Muscle of back (tissue), 11 donors: ENCODE measurements around the gene RPL10. TPM values are rescaled to one million over a fixed set of nuclear protein-coding genes. Genes with fewer than 3 reads are reported as not detected.

Source experiments
- DNase-seq, 3 donors: peaks; one replicate each; pipeline versions ENCODE4 v3.0.0 to v3.0.0-alpha.2; 2013
- polyA plus RNA-seq, 10 donors: library from polyadenylated mRNA; unstranded; fragments of 120-200 nt; gene quantifications; one replicate each; pipeline ENCODE4 v1.2.1, GENCODE V29; 2013; ENCODE audit not compliant: insufficient read length in 10 of 10

Gene RPL10
- polyA plus RNA-seq, 10 donors, result 4,675 to 6,417 (median 5,723) TPM

DNA sequence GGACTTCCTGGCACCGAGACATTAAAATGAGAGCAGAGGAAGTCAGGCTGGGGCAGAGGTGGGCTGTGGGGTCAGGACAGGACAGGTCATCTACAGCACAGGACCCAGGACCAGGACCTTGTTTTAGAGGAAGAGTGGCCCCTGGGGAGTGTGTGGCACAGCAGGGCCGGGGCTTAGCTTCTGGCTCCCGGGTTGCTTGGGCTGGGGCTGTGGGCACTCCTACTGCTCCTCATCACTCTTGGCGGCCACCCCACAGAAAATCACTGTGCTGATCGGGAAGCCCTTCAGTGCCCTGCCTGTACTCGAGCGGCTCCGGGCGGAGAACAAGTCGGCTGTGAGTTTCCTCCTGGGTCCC is 22.2 kb downstream of the RPL10 start:
- DNase-seq, result no peak

DNA sequence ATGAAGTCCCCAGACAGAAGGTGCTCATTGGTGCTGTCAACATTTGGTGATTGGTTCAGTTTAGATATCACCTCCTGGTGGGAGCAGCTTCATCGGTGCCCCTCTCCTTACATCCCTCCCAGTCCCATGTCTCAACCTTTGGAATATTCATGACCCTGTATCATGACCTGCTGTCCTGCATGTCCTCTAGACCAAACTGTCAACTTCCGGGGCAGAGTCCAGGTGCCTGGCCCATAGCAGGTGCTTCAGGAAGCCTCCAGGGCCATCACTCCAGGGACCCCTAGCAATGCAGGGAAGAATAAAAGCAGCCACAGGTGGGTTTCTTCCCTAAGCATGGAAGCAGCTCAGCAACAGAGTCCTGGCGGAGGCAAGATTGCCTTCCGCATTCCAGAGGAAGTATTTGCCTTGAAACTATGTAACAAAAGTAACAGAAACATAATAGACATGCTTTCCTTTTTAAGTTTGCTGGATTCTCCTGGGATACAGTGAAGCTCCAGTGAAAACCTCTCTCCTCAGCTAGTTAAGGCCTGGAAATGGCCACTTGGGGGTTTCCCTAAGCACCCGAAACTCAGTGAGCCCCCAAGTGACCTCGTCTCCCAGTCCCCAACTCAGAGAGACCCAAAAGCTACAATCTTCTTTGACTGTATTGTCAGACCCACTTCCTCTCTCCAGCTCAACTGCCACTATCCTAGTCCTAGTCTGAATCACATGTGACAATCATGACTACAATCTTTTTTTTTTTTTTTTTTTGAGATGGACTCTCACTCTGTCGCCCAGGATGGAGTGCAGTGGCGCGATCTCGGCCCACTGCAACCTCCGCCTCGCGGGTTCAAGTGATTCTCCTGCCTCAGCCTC is 29.0 kb downstream of the RPL10 start:
- DNase-seq, result no peak

DNA sequence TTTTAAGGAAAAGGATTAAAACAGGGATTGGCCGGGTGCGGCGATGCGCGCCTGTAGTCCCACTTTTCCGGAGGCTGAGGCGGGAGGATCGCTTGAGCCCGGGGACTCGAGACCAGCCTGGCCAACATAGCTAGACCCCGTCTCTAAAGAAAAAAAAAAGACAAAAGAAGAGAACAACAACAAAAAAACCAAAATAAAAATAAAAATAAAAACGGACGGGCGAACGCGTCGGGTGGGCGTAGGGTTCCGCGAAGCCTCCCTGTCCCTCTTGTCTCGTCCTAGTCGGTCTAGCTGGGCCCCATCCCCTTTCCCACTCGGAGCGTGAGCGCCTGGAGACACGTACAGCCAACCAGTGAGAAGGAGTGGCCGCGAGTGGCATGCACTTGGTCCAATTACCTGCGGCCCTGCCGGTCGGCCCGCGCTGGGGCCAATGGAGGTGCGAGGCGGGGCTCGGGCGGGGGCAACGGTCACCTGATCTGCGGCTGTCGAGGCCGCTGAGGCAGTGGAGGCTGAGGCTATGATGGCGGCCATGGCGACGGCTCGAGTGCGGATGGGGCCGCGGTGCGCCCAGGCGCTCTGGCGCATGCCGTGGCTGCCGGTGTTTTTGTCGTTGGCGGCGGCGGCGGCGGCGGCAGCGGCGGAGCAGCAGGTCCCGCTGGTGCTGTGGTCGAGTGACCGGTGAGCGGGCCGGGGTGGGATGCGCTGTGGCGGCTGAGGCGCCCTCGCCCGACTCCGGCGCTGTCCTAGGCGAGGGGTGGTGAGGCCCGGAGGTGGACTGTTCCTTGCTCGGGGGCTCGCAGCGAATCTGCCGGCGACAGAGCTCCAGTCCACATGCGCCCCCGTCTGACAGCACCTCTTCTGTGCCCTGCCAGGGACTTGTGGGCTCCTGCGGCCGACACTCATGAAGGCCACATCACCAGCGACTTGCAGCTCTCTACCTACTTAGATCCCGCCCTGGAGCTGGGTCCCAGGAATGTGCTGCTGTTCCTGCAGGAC is 30.3 kb downstream of the RPL10 start, which contains the start of gene ATP6AP1:
Gene ATP6AP1, plus strand, starts transcription at position 502 of the 996 bp plus-strand sequence. Its CDS starts 16 bp downstream, at position 518.
- DNase-seq, result peak; percentile 91 to 96 (median 93)

DNA sequence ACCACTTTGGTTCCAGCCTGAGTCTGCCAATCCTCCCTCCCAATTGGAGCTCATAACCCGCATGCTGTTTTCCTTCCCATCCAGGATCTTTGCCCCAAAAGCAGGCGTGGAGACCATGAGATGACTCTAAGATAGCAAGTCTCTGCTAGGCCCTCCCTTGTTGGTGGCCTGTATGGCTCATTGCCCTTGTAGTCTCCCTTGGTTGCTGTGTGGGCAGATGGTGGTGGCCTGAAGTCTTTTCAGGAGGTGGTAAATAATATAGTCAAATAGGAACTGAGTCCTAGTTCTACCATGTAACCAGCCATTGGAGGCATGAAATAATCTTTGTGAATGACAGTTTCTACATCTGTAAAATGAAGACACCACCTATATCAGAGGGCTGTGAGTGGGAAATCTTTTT is 31.5 kb downstream of the RPL10 start:
- DNase-seq, result no peak

DNA sequence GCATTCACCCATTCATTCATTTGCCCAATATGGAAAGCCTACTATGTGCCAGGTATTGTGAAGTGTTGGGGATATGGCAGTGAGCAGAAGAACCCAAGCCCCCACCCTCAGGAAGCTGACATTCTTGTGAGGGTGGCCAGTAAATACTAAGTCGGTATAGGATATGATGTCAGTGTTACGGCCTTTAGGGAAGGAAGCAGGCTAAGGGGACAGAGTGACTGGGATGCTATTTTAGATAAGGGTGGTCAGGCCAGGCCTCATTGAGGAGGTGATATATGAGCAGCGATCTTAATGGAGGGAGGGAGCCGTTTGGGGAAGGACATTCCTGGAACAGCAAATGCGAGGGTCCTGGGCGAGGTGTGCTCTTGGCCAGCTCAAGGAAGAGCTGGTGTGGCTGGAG is 32.3 kb downstream of the RPL10 start:
- no peak for DNase-seq

DNA sequence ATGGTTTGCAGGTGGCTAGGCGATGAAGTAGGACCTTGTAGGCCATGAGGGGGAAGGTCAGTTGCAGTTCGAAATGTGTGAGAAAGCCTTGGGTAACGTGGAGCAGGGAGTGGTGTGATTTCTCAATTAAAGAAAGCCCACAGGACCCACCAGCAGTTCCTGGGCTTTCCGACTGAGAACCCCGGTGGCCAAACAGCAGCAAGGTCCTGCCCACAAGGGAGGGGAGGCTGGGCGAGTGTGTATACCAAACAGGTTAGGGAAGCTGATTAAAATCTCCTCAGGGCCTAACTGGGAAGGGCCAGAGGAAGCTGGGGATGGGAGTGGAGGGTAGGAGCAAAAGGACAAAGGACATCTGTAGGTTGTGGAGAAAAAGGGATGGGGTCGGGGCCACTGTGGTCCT is 32.7 kb downstream of the RPL10 start:
- DNase-seq, result no peak

DNA sequence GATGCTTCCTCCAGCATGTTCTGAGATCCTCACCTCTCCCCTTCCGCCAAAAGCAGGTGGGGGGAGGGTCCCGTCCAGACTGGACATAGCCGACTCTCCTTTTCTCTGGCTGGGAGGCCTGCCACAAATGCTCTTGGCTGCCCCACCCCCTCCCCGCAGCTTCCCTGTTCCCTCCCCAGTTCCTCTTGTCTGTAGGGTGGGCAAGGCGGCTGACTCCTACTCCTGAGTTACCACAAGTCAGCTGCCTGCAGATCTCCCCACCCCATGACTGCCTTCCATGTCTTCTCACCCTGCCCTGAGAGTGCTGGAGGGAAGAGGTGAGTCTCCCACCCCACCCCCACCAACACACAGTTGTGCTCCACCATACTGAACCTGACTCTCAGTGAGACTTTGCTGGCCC is 33.2 kb downstream of the RPL10 start:
- DNase-seq, result no peak

DNA sequence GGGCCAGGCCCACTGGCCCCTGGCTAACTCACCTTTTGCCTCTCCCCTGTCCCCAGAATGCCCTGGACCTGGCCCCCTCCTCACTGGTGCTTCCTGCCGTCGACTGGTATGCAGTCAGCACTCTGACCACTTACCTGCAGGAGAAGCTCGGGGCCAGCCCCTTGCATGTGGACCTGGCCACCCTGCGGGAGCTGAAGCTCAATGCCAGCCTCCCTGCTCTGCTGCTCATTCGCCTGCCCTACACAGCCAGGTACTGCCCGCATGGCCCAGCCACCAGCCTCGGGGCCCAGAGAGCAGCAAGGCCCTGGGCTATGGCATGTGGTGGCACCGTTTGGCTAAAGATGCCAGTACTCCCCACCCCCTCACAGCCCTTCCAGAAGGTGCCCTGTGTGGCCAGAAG is 34.0 kb downstream of the RPL10 start:
- no peak for DNase-seq

DNA sequence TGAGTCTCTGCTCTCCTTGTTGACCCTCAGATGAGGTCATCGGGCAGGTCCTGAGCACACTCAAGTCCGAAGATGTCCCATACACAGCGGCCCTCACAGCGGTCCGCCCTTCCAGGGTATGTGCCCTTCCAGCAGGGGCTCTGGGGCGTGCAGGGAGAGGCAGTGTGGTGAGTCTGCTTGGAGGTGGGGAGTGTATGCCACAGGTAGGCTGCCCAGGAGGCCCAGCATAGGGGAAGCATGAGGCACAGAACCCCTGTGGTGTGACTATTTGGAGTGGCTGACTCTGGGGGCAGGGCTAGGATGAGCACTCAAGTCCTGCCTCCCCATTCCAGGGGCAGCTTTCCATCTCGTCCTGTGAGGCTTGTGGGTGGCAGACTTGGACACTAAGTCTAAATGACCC is 35.4 kb downstream of the RPL10 start:
- no peak for DNase-seq

DNA sequence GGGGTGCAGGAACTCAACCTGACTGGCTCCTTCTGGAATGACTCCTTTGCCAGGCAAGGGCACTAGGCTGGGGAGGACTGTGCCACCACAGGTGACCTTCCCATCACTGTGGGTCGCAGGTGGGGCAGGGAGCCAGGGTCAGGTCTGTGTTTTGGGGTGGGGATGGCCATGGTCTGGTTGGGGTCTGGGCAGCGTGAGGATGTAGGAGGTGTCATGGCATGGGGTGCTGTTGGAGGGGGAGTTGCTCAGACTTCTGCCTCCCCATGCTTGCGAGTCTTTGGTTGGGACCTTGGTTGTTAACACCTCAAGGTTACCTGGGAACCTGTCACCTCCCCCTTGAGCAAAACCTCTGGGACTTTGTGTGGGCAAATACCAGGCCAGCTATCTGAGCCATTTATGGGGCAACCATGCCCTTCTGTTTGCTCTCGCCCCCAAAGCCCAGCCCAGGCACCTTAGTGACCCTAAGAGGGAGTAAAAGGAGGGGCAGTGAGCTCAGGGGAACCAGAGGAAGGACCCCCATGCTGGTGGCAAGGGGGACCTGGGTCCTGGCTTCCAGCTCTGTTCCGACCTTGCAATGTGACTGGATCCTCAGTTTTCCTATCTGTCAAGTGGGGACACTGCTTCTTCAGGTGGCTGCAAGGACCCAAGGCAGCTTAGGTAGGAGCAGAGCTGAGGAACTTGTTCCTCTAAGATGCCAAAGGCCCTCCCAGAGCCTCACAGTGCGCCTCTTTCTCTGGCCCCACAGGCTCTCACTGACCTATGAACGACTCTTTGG is 36.4 kb downstream of the RPL10 start:
- no peak for DNase-seq

DNA sequence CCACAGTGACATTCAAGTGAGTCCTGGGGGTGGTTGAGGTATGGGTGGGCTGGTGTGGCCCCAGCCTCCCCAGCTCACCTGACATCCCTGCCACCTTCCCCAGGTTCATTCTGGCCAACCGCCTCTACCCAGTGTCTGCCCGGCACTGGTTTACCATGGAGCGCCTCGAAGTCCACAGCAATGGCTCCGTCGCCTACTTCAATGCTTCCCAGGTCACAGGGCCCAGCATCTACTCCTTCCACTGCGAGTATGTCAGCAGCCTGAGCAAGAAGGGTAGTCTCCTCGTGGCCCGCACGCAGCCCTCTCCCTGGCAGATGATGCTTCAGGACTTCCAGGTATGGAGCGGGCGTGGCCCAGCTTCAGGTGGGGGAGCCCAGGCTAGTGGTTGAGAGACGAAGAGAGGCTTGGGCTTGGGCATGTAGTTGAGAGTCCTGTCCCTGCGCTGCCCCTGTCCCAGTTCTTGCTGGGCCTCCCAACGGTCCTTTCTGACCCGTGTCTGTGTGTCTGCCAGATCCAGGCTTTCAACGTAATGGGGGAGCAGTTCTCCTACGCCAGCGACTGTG is 37.1 kb downstream of the RPL10 start:
- DNase-seq, result no peak

DNA sequence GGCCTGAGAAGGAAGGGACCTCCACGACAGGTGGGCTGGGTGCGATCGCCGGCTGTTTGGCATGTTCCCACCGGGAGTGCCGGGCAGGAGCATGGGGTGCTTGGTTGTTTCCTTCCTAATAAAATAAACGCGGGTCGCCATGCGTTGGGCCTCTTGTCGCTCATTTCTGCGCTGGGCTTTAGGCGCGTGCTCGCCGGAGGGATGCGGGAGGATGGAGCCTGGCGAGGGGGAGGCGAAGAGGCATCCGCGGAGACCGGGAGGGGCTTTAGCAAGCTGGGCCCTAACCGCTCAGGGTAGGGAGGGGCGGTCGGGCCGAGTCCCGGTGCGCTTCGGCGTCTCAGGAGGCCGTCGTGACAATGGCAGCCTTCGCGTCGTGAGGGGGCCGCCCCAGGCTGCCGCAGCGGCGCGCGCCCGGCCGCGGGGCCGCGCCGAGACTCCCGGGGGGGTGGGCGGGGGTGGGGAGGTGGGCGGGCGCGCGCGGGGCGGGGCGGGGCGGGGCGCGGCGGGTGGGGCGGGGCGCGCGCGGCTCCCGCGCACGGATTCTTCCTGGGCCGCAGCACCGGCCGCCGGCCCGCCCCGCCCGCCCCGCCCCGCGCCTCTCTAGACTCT is 38.3 kb downstream of the RPL10 start:
- peak in 1 of 3 donors; percentile 68 for DNase-seq

DNA sequence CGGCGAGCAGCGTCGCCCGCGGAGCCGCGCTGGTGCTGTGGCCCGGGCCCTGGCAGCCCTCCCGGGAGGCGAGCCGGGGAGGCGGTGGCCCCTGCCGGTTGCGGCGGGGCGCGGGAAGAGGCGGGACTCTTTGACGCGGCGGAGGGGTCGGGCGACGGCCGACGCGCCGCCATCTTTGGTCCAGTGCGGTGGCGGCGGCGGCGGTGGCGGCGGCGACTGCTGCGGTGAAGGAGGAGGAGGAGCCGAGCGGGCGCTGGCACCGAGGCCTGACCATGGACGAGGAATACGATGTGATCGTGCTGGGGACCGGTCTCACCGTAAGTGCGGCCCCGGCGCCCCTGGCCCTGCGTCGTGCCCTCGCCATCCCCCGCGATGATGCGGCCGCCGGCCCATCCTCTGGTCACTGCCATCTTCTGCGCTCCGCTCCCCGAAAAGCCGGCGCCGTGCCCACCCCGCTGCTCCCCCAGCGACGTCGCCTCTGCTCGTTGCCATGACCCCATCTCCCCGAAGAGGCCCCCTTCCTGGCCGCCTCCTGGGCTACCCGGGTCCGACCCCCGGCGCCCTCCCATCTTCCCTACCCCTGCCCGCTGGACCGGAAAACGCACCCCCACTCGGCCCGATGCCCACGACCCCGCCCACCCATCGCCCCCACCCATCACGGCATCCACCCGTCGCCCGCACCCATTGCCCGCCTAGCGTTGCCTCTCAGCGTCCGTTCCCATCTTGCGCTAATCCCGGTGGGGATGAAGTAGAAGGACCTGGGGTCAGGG is 39.0 kb downstream of the RPL10 start, which contains the start of gene GDI1:
Gene GDI1, plus strand, starts transcription at position 172 of the 770 bp plus-strand sequence. Its CDS starts 101 bp downstream, at position 273.
- peak; percentile 41 to 84 (median 49) for DNase-seq

DNA sequence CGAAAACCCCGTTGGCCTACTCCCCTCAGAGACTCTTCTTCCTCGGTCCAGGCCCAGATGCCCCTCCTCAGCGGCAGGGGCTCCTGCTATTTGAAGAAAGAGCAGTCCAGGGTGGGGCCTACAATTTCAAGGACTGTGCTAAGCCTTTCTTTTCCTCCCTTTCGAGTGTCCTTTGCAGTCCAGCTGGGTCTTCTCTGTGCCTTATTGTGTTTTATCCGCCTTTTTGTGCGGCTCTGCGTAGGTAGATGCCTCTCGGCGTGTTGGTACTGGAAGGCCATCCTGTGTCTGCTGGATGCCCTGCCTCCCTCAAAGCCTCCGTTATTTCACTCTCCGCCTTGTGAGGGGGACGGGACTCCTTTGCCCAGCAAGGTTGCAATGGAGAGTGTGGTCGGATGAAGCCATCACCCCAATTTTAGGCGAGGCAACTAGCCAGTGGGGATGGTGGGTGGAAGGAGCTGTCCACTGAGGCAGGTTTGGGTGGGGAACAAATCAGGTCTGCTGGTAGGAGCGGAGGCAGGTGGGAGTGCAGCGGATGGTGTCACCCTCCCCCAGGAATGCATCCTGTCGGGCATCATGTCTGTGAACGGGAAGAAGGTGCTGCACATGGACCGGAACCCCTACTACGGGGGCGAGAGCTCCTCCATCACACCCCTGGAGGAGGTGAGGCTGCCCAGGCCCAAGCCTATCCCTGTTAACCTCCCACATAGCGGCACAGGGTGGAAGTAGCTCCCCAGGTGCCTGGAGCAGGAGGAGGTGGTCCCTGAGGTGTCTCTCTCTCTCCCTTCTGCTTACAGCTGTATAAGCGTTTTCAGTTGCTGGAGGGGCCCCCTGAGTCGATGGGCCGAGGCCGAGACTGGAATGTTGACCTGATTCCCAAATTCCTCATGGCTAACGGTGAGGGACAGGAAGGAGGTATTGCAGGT is 40.1 kb downstream of the RPL10 start:
- no peak for DNase-seq

DNA sequence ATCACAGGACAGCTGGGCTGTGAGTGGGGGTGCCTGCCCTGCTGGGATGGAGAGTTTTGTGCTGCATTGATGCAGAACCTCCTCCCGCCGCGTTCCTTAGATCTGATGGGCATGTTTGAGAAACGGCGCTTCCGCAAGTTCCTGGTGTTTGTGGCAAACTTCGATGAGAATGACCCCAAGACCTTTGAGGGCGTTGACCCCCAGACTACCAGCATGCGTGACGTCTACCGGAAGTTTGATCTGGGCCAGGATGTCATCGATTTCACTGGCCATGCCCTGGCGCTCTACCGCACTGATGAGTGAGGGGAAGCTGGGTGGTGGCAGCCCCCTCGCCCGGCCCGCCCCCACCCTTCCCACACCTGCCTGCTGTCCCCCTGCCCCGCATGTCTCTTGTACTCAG is 41.7 kb downstream of the RPL10 start:
- DNase-seq, result no peak

DNA sequence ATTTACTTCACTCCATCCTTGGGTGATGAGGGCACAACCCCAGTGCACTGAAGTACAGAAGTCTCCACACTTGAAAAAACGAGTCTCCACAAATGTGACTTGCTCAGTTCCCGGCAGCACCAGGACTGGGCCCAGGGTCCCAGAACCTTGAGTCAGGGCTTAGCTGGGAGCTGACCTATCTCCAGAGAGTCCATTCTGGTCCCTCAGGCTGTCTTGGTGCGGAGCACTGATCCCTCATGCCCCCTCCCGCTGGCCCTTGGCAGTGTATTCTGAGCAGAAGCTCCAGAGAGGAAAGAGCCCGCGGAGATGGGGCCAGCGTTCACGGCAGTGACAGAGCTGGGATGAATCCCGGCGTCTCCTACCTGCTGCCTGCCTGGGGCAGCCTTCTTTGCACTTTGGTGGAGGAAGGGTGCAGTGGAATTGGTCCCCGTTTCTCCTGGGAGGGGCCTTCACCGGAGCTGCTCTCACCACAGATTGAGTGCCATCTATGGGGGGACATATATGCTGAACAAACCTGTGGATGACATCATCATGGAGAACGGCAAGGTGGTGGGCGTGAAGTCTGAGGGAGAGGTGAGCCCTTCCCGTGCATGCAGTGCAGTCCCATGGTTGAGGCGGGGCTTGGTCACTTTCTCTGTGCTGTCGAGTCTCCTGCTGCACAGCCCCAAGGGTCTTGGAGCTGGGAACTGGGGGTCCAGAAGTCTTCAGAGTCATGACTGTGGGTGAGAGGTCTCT is 42.6 kb downstream of the RPL10 start:
- no peak for DNase-seq

DNA sequence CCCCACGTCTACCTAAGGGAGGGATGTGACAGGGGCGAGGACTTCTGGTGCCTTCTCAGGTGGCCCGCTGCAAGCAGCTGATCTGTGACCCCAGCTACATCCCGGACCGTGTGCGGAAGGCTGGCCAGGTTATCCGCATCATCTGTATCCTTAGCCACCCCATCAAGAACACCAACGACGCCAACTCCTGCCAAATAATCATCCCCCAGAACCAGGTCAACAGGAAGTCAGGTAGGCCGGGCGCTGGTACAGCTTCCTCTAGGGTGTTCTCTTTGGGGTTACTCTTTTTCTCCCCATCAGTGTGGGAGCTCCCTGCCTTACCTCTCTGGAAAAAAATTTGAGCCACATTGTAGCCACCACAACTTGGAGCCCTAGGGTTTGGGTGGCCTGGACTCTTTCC is 43.4 kb downstream of the RPL10 start:
- no peak for DNase-seq
